Natural killer cell treated with Interleukin-12 subunit alpha and Interleukin-12 subunit beta and Interleukin-15 and Interleukin-18, amount 100 ng/mL, for 72 hours (primary cell): ENCODE results near the gene HERC4. TPM values are rescaled to one million over a fixed set of nuclear protein-coding genes. Genes with fewer than 3 reads are reported as not detected.

Experiments used
- ATAC-seq, 2 donors: fragments of 150-1000 bp; cut with Tn5 transposase in 1 of 2; sonication (Bioruptor Pico), chemical (Tn5 transposase) in 1 of 2; 2 replicates each; pipeline ENCODE4 v1.10.0; 2021
- DNase-seq: peaks from one replicate; pipeline ENCODE4 v3.0.0; 2022; ENCODE audit warnings: low spot score
- H3K27ac Mint-ChIP-seq, 2 donors: 1 replicate in 1 of 2; 2 replicates in 1 of 2; pipeline ENCODE4 v1.8.0; 2022; ENCODE audit warnings: mixed read lengths in 2 of 2, mild to moderate bottlenecking in 1 of 2, moderate library complexity in 1 of 2
- H3K27me3 Mint-ChIP-seq, 2 donors: 1 replicate in 1 of 2; 2 replicates in 1 of 2; pipeline ENCODE4 v1.8.0; 2022; ENCODE audit warnings: mixed read lengths in 2 of 2
- H3K36me3 Mint-ChIP-seq: one replicate; pipeline ENCODE4 v1.8.0; 2022; ENCODE audit warnings: mixed read lengths
- H3K4me1 Mint-ChIP-seq, 2 donors: 1 replicate in 1 of 2; 2 replicates in 1 of 2; pipeline ENCODE4 v1.8.0; 2022; ENCODE audit warnings: low read depth in 2 of 2, mixed read lengths in 2 of 2, mild to moderate bottlenecking in 1 of 2
- H3K4me3 Mint-ChIP-seq: one replicate; pipeline ENCODE4 v1.8.0; 2022; ENCODE audit warnings: mixed read lengths
- H3K9me3 Mint-ChIP-seq: 2 replicates; pipeline ENCODE4 v1.8.0; 2022; ENCODE audit warnings: mixed read lengths
- total RNA-seq, 2 donors: library from RNA; stranded (reverse); gene quantifications; one replicate each; pipeline ENCODE4 v1.2.3, GENCODE V29; 2022

The HERC4 gene, protein sequence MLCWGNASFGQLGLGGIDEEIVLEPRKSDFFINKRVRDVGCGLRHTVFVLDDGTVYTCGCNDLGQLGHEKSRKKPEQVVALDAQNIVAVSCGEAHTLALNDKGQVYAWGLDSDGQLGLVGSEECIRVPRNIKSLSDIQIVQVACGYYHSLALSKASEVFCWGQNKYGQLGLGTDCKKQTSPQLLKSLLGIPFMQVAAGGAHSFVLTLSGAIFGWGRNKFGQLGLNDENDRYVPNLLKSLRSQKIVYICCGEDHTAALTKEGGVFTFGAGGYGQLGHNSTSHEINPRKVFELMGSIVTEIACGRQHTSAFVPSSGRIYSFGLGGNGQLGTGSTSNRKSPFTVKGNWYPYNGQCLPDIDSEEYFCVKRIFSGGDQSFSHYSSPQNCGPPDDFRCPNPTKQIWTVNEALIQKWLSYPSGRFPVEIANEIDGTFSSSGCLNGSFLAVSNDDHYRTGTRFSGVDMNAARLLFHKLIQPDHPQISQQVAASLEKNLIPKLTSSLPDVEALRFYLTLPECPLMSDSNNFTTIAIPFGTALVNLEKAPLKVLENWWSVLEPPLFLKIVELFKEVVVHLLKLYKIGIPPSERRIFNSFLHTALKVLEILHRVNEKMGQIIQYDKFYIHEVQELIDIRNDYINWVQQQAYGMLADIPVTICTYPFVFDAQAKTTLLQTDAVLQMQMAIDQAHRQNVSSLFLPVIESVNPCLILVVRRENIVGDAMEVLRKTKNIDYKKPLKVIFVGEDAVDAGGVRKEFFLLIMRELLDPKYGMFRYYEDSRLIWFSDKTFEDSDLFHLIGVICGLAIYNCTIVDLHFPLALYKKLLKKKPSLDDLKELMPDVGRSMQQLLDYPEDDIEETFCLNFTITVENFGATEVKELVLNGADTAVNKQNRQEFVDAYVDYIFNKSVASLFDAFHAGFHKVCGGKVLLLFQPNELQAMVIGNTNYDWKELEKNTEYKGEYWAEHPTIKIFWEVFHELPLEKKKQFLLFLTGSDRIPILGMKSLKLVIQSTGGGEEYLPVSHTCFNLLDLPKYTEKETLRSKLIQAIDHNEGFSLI
- total RNA-seq, result 10 to 100 TPM; 61.2 to 80.4 TPM

DNA sequence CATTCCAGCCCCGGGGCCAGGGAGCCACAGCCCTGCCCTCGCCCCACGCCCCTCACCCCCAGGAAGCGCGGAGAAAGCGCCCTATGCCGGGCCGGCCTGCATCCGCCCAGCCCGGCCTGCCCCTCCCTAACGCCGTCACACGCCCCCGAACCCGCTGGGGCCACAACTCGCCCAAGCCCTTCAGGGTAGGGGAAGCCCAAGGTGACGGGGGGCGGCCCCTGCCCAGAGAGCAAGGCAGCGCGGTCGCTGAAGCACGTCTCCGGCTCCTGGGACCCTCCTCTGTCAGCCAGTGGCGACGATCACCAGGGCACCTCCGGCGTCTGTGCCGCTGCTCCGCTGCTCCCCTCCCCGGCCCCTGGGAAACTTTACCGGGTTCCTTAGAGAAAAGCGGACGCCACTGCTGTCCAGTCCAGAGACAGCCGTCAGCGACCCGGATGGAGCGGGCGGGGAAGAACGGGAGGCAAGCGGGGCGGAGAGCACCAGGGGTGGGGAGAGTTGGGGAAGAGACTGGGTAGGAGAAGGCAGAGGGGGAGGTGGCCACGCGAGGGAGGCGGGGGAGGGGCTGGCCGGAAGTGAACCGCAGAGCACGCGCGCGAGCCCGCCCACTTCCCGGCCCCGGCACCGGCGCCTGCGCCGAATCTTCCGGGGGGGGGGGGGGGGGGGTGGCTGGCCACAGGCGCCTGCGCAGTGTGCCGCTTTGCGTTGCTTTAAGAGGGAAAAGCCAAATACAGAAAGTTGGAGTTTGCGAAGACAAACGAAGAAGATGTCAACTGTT lies at the start of gene HERC4:
HERC4 (minus strand) TSS at position 509 of the 775 bp plus-strand sequence. CDS start 2,175 bp downstream, outside the sequence.
- peak within 1 kb of the TSS; percentile 96 for H3K4me3 Mint-ChIP-seq
- no peaks in the 10 kb centered on the region for H3K9me3 Mint-ChIP-seq
- peak; percentile 94 to 96 for ATAC-seq
- DNase-seq, result peak; percentile 94
- peak within 1 kb of the TSS; percentile 93 to 98 for H3K27ac Mint-ChIP-seq
- no peaks in the 10 kb centered on the region for H3K27me3 Mint-ChIP-seq
- peaks cover 7% of the 10 kb centered on the region for H3K36me3 Mint-ChIP-seq
- peaks cover 26 to 31% of the 10 kb centered on the region in 2 donors for H3K4me1 Mint-ChIP-seq

DNA sequence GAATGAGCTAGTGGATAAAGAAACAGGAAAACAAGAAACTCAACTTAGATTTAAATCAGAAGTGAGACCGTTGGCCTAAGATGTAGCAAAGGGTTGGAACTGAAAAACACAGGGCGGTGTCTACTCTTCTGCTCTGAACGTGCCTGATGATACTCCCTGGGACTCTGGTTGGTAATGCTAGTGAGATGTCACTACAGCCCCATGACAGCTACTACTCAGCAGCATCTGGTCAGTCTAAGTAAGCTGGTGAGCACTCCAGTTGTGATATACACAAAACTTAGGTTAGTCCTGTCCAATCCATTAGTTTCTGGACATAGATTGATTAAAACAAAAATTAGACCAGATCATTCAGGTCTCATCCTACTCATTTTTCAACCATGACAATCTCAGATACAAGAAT lies 49.6 kb upstream of the HERC4 start:
- no peak for ATAC-seq
- Mint-ChIP-seq H3K27ac (no peak overlapping the region), H3K36me3 (no peaks in the 10 kb centered on the region), H3K4me1 (no peaks in the 10 kb centered on the region), H3K9me3 (no peaks in the 10 kb centered on the region), H3K4me3 (no peak overlapping the region), H3K27me3 (peaks cover 7 to 18% of the 10 kb centered on the region in 2 donors)
- DNase-seq, result no peak

DNA sequence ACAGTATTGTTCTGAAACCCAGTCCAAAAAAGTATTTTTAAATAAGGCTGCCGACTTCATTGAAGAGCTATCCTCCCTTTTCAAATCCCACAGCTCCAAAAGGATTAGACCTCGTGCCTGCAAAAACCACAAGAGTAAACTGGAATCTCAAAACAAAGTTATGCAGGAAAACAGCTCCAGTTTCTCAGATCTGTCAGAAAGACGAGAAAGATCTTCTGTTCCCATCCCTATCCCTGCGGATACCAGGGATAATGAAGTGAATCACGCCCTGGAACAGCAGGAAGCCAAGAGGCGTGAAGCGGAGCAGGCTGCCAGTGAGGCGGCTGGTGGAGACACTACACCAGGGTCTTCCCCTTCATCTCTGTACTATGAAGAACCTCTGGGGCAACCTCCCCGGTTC lies 46.8 kb upstream of the HERC4 start:
- Mint-ChIP-seq H3K9me3 (no peaks in the 10 kb centered on the region), H3K36me3 (no peaks in the 10 kb centered on the region), H3K27ac (no peak overlapping the region), H3K4me1 (peaks cover 0 to 4% of the 10 kb centered on the region in 2 donors), H3K27me3 (peaks cover 19 to 20% of the 10 kb centered on the region in 2 donors), H3K4me3 (no peak overlapping the region)
- ATAC-seq (no peak), DNase-seq (no peak)

DNA sequence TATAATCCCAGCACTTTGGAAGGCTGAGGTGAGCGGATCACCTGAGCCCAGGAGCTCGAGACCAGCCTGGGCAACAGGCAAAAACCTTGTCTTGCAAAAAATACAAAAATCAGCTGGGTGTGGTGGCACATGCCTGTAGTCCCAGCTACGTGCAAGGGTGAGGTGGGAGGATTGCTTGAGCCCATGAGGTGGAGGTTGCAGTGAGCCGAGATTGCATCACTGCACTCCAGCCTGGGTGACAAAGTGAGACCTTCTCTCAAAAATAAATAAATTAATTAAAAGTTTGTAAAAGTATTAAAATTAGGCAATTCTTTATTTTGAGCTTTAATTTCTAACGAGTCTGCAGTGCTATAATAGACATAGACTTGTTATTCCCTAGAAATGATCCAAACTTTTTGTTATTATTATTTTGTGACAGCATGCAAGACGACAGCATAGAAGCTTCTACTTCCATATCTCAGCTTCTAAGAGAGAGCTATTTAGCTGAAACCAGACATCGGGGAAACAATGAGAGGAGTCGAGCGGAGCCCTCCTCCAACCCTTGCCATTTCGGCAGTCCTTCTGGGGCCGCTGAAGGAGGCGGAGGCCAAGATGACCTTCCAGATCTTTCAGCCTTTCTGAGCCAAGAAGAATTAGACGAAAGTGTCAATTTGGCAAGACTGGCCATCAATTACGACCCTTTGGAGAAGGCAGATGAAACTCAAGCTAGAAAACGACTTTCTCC lies 46.1 kb upstream of the HERC4 start:
- Mint-ChIP-seq H3K4me3 (no peak overlapping the region), H3K36me3 (no peaks in the 10 kb centered on the region), H3K27me3 (peaks cover 15 to 16% of the 10 kb centered on the region in 2 donors), H3K4me1 (peaks cover 0 to 4% of the 10 kb centered on the region in 2 donors), H3K27ac (no peak overlapping the region), H3K9me3 (no peaks in the 10 kb centered on the region)
- ATAC-seq (no peak), DNase-seq (no peak)

DNA sequence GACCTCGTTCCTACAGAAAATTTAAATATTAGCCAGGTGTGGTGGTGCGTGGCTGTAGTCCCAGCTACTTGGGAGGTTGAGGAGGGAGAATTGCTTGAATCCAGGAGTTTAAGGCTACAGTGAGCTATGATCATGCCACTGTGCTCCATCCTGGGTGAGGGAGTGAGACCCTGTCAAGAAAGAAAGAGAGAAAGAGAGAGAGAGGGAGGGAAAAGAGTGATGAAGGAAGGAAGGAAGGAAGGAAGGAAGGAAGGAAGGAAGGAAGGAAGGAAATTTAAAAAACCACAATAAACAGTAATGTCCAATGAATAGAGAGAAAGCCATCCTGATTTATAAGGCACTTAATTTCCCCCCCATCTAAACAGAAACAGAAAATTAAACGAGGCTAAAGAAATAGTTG lies 43.6 kb upstream of the HERC4 start:
- Mint-ChIP-seq H3K4me1 (peaks cover 0 to 4% of the 10 kb centered on the region in 2 donors), H3K4me3 (no peak overlapping the region)

DNA sequence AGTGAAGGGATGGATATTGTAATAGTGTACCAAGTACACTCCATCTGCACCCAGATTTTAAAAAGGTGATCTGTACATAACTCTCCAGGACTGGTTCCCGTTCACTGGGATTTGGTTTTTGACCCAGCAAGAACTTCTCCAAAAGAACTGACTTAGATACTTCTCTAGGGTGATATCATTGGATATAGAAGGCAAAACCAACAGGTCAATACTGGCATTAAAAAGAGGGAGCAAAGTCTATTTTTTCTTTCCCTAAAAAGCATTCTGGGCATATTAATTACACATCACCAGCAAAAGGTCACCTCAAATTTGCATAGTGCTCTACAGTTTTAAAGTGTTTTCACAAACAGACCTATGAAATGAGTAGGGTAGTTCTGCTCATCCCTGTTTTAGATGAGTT lies 37.8 kb upstream of the HERC4 start:
- H3K4me1 Mint-ChIP-seq, result no peaks in the 10 kb centered on the region
- no peaks in the 10 kb centered on the region for H3K9me3 Mint-ChIP-seq
- H3K27ac Mint-ChIP-seq, result no peak overlapping the region
- no peak overlapping the region for H3K4me3 Mint-ChIP-seq
- ATAC-seq (no peak), DNase-seq (no peak)
- H3K36me3 Mint-ChIP-seq, result no peaks in the 10 kb centered on the region
- H3K27me3 Mint-ChIP-seq, result peaks cover 16 to 18% of the 10 kb centered on the region in 2 donors

More for the DNA sequence above, 43.6 kb upstream of the HERC4 start:
- H3K9me3 Mint-ChIP-seq, result no peaks in the 10 kb centered on the region
- H3K36me3 Mint-ChIP-seq, result no peaks in the 10 kb centered on the region
- H3K27ac Mint-ChIP-seq, result no peak overlapping the region
- peaks cover 19 to 21% of the 10 kb centered on the region in 2 donors for H3K27me3 Mint-ChIP-seq
- ATAC-seq (no peak), DNase-seq (no peak)

DNA sequence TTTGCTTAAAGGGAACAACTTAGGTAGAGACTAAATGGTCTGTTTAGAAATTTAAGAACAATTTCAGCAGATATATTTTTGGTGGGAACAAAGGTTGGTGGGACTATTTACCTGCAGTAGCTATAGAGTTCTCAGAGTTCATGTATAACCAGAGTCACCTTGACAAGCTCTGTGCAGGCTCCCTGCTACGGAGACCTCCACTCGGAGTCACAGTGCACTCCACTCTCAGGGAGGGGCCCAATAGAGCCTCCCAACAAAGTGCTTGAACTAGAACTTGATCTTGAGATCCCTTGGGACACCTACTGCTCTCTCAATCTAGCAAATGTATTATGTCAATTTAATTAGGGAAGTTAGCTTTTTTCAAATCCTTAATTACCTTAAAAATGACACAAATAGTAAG lies 36.5 kb upstream of the HERC4 start:
- DNase-seq (no peak), ATAC-seq (no peak)
- Mint-ChIP-seq H3K4me3 (no peak overlapping the region), H3K36me3 (no peaks in the 10 kb centered on the region), H3K27ac (no peak overlapping the region), H3K9me3 (no peaks in the 10 kb centered on the region), H3K27me3 (peaks cover 13 to 18% of the 10 kb centered on the region in 2 donors), H3K4me1 (no peaks in the 10 kb centered on the region)

DNA sequence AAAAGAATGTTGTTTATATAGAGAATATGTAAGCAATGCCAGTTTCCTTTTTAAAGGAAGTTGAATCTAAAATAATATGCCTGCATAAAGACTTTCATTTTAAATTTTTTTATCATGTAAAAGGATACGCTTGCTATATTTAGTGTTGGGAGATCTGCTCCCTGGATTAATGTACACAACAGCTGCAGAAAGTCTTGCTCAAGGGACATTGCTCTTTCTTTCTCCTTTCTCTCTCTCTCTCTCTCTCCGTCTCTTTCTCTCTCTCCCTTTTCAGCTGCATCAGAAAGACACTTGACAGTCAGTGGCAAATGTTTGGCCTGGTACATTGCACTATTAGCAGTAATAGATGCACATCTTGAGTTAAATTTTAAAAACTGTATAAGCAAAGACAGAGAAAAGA lies 34.9 kb upstream of the HERC4 start:
- no peaks in the 10 kb centered on the region for H3K36me3 Mint-ChIP-seq
- ATAC-seq (no peak), DNase-seq (no peak)
- no peak overlapping the region for H3K4me3 Mint-ChIP-seq
- H3K27me3 Mint-ChIP-seq, result peaks cover 8 to 10% of the 10 kb centered on the region in 2 donors
- no peak overlapping the region for H3K27ac Mint-ChIP-seq
- no peaks in the 10 kb centered on the region for H3K9me3 Mint-ChIP-seq
- no peaks in the 10 kb centered on the region for H3K4me1 Mint-ChIP-seq

DNA sequence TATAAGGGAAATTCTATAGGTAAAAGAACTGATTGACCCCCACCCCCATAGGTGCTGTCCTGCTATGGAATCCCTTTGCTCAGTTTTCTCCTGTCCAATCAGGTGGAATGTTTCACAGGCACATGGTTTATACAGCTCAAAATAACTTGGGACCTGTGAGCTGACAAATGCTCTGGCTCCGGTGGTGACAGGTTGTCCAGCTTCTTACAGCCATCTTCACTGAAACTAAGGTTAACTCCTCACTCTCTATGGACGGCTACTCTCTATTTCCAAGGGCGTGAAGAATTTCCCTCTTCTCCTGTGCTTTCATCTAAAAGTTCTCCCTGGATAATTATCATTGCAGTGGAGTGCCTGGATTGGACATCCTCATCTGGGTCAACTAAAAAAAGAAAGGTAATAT lies 34.2 kb upstream of the HERC4 start, which contains the start of gene MYPN:
MYPN (plus strand) TSS at position 158 of the 400 bp plus-strand sequence. CDS start 11,951 bp downstream, outside the sequence.
- Mint-ChIP-seq H3K27me3 (peaks cover 7 to 10% of the 10 kb centered on the region in 2 donors), H3K9me3 (no peaks in the 10 kb centered on the region), H3K36me3 (no peaks in the 10 kb centered on the region), H3K4me1 (no peaks in the 10 kb centered on the region), H3K4me3 (no peak within 1 kb of the TSS), H3K27ac (no peak within 1 kb of the TSS)
- DNase-seq, result no peak
- ATAC-seq, result no peak

DNA sequence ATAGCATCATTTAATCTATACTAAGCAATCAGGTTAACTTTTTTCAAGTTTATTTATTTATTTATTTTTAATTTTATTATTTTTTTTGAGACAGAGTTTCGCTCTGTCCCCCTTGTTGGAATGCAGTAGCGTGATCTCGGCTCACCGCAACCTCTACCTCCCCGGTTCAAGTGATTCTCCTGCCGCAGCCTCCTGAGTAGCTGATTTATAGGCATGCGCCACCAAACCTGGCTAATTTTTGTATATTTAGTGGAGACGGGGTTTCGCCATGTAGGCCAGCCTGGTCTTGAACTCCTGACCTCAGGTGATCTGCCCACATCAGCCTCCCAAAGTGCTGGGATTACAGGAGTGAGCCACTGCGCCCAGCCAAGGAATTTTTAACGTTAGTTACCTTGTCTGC lies 33.6 kb upstream of the HERC4 start:
- no peaks in the 10 kb centered on the region for H3K4me1 Mint-ChIP-seq

DNA sequence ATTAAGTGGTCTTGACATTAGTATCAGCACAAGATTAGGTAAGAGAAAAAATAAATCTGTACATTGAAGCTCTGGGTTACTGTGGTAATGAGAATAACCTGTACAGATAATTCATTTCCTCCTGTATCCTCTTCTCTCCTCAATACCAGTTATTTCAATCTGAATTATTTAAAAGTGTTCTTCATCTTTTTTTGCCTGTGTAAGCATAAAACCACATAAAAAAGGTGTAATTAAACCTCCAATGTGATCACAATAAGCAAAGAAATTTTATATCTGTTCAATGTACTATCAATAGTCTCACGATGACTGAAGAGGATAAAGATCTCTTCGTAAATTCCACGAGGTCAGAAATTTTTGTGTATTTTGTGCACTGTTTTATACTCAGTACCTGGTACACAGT lies 33.0 kb upstream of the HERC4 start:
- Mint-ChIP-seq H3K9me3 (no peaks in the 10 kb centered on the region), H3K27ac (no peak overlapping the region), H3K4me3 (no peak overlapping the region), H3K4me1 (no peaks in the 10 kb centered on the region), H3K27me3 (peaks cover 7 to 12% of the 10 kb centered on the region in 2 donors), H3K36me3 (no peaks in the 10 kb centered on the region)
- ATAC-seq, result no peak
- DNase-seq, result no peak

More for the DNA sequence above, 33.6 kb upstream of the HERC4 start:
- DNase-seq (no peak), ATAC-seq (no peak)
- H3K9me3 Mint-ChIP-seq, result no peaks in the 10 kb centered on the region
- peaks cover 7 to 10% of the 10 kb centered on the region in 2 donors for H3K27me3 Mint-ChIP-seq
- no peak overlapping the region for H3K4me3 Mint-ChIP-seq
- H3K36me3 Mint-ChIP-seq, result no peaks in the 10 kb centered on the region
- H3K27ac Mint-ChIP-seq, result no peak overlapping the region

DNA sequence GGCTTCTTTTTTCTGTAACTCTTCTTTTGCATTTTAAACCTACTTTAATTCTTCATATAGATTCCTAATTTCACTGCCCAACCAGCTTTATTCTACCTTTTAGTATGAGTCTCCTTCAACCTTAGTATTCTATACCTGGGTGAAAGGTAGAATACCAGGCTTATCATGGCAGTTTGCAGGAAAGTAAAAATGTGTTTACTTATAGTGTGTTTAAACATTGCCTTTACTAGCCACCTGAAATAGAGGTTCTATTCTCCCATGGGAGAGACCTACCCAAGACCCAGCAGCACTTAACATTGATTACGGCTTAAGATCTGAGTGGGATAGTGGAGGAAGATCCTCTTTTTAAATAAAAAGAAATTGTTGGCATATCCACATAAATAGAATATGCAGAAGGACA lies 32.6 kb upstream of the HERC4 start:
- no peaks in the 10 kb centered on the region for H3K9me3 Mint-ChIP-seq
- DNase-seq, result no peak
- no peaks in the 10 kb centered on the region for H3K36me3 Mint-ChIP-seq
- H3K4me3 Mint-ChIP-seq, result no peak overlapping the region
- ATAC-seq, result no peak
- no peak overlapping the region for H3K27ac Mint-ChIP-seq
- peaks cover 7 to 12% of the 10 kb centered on the region in 2 donors for H3K27me3 Mint-ChIP-seq
- no peaks in the 10 kb centered on the region for H3K4me1 Mint-ChIP-seq
